ENCODE data around the gene C17orf67. TPM values are rescaled to one million over a fixed set of nuclear protein-coding genes. Genes with fewer than 3 reads are reported as not detected.

C17orf67 gene
- total and polyA plus RNA-seq, 2 experiments from 2014 or later = 1.0 to 3.7 TPM

DNA sequence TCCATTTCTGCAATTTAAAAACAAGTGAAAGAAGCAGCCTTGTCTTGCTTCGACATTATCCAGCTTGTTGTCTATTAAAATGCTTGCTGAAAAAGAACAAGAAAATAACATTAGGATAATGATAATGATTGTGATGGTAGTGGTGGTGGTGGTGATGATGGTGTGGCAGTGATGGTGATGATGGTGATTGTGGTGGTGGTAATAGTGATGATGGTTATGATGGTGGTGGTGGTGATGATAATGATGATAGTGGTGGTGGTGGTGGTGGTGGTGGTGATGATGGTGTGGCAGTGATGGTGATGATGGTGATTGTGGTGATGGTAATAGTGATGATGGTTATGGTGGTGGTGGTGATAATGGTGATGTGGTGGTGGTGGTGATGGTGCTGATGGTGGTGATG is 41.5 kb downstream of the C17orf67 start:
- no peak overlapping the region for H3K4me3 ChIP-seq
- H2AFZ ChIP-seq = no peak overlapping the region
- Mint-ChIP-seq H3K9me3 (peaks cover 9% of the 10 kb centered on the region), H3K27ac (no peak overlapping the region), H3K36me3 (ENCODE audit: low read depth) (peaks cover 8% of the 10 kb centered on the region), H3K27me3 (ENCODE audit: insufficient read depth, low read depth, poor library complexity) (peaks cover 6% of the 10 kb centered on the region), H3K4me3 (no peak overlapping the region), H3K4me1 (no peaks in the 10 kb centered on the region)
- no peaks in the 10 kb centered on the region for H3K27me3 ChIP-seq (ENCODE audit: insufficient read depth)
- DNase-seq (ENCODE audit: low spot score) (no peak), ATAC-seq (no peak)
- H3F3A ChIP-seq (replicated peaks; ENCODE audit: low read depth) = no peaks in the 10 kb centered on the region
- TF ChIP-seq ZNF114 (CRISPR knock-in tag; IDR thresholded peaks at IDR 0.05) (no peak), EZH2 (IDR thresholded peaks at IDR 0.05; ENCODE audit: low read depth, unreplicated experiment) (no peak), EZH2phosphoT487 (IDR thresholded peaks at IDR 0.05; ENCODE audit: unreplicated experiment) (no peak)
- H3K36me3 ChIP-seq (ENCODE audit: insufficient read depth) = no peaks in the 10 kb centered on the region
- 0 out of 2 replicates have a peak, but pooled peaks cover 5% of the 10 kb centered on the region for H3K9me2 ChIP-seq (ENCODE audit: insufficient read depth)
- no peak overlapping the region for H3K27ac ChIP-seq (ENCODE audit: low read depth)
- H4K20me1 ChIP-seq (replicated peaks; ENCODE audit: insufficient read depth) = no peaks in the 10 kb centered on the region
- no peaks in the 10 kb centered on the region for H3K4me1 ChIP-seq (ENCODE audit: insufficient read depth)
- H3K4me2 ChIP-seq = no peak overlapping the region
- H3K79me2 ChIP-seq (replicated peaks; ENCODE audit: insufficient read depth) = no peaks in the 10 kb centered on the region

DNA sequence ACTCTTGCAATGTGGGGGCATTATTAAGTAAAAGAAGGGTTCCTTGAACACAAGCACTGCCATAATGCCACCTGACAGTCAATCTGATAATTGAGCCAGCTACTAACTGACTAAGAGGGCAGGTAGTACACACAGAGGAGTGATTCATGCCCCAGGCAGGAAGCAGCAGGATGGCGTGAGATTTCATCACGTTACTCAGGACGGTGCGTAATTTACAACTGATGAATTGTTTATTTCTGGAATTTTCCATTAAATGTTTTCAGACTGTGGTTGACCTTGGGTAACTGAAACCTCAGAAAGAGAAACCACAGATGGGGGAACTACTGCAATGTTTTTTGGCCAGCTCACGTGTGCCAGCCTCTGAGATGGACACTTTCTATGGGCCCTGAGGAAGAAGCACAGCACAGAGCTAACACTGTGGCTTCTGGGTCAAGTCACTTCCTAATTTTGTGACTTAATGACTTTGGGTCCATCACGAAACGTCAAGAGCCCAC is 46.7 kb downstream of the C17orf67 start:
- no peak overlapping the region for H3K4me3 Mint-ChIP-seq
- Histone ChIP-seq H3K4me1 (ENCODE audit: insufficient read depth) (peaks cover 6% of the 10 kb centered on the region), H3K27me3 (ENCODE audit: insufficient read depth) (no peaks in the 10 kb centered on the region), H3K27ac (ENCODE audit: low read depth) (no peak overlapping the region), H3K36me3 (ENCODE audit: insufficient read depth) (no peaks in the 10 kb centered on the region), H3K79me2 (replicated peaks; ENCODE audit: insufficient read depth) (no peaks in the 10 kb centered on the region), H3K9me2 (ENCODE audit: insufficient read depth) (0 out of 2 replicates have a peak, but pooled peaks cover 3% of the 10 kb centered on the region), H3K4me3 (no peak overlapping the region), H3F3A (replicated peaks; ENCODE audit: low read depth) (no peaks in the 10 kb centered on the region), H2AFZ (no peak overlapping the region), H3K4me2 (no peak overlapping the region), H4K20me1 (replicated peaks; ENCODE audit: insufficient read depth) (no peaks in the 10 kb centered on the region)
- DNase-seq (ENCODE audit: low spot score) (no peak), ATAC-seq (no peak)
- peaks cover under 1% of the 10 kb centered on the region; the same call in 2 of the 3 replicates for H3K9me3 Mint-ChIP-seq
- peaks cover 5% of the 10 kb centered on the region for H3K27me3 Mint-ChIP-seq (ENCODE audit: insufficient read depth, low read depth, poor library complexity)
- H3K36me3 Mint-ChIP-seq (ENCODE audit: low read depth) = peaks cover 2% of the 10 kb centered on the region
- H3K27ac Mint-ChIP-seq = no peak overlapping the region
- peaks cover under 1% of the 10 kb centered on the region; the same call in 2 of the 3 replicates for H3K4me1 Mint-ChIP-seq
- TF ChIP-seq STAT1 (IDR thresholded peaks at IDR 0.05; ENCODE audit: unreplicated experiment) (no peak), POLR2AphosphoS5 (IDR thresholded peaks at IDR 0.05; ENCODE audit: low read depth) (no peak), EZH2 (IDR thresholded peaks at IDR 0.05; ENCODE audit: low read depth, unreplicated experiment) (no peak), JUNB (IDR thresholded peaks at IDR 0.05; ENCODE audit: unreplicated experiment) (no peak), NANOG (IDR thresholded peaks at IDR 0.05; ENCODE audit: borderline replicate concordance) (no peak), ZNF114 (CRISPR knock-in tag; IDR thresholded peaks at IDR 0.05) (no peak), CREB1 (CRISPR knock-in tag; IDR thresholded peaks at IDR 0.05; ENCODE audit: low read depth) (no peak), EZH2phosphoT487 (IDR thresholded peaks at IDR 0.05; ENCODE audit: unreplicated experiment) (no peak), ZNF331 (CRISPR knock-in tag; IDR thresholded peaks at IDR 0.05; ENCODE audit: low read depth) (no peak)
- TF ChIP-seq, protein P1, sequence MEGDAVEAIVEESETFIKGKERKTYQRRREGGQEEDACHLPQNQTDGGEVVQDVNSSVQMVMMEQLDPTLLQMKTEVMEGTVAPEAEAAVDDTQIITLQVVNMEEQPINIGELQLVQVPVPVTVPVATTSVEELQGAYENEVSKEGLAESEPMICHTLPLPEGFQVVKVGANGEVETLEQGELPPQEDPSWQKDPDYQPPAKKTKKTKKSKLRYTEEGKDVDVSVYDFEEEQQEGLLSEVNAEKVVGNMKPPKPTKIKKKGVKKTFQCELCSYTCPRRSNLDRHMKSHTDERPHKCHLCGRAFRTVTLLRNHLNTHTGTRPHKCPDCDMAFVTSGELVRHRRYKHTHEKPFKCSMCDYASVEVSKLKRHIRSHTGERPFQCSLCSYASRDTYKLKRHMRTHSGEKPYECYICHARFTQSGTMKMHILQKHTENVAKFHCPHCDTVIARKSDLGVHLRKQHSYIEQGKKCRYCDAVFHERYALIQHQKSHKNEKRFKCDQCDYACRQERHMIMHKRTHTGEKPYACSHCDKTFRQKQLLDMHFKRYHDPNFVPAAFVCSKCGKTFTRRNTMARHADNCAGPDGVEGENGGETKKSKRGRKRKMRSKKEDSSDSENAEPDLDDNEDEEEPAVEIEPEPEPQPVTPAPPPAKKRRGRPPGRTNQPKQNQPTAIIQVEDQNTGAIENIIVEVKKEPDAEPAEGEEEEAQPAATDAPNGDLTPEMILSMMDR (conservative IDR thresholded peaks at IDR 0.05; ENCODE audit: low read depth in 2 of 2) = no peak
- TF ChIP-seq, protein P2, sequence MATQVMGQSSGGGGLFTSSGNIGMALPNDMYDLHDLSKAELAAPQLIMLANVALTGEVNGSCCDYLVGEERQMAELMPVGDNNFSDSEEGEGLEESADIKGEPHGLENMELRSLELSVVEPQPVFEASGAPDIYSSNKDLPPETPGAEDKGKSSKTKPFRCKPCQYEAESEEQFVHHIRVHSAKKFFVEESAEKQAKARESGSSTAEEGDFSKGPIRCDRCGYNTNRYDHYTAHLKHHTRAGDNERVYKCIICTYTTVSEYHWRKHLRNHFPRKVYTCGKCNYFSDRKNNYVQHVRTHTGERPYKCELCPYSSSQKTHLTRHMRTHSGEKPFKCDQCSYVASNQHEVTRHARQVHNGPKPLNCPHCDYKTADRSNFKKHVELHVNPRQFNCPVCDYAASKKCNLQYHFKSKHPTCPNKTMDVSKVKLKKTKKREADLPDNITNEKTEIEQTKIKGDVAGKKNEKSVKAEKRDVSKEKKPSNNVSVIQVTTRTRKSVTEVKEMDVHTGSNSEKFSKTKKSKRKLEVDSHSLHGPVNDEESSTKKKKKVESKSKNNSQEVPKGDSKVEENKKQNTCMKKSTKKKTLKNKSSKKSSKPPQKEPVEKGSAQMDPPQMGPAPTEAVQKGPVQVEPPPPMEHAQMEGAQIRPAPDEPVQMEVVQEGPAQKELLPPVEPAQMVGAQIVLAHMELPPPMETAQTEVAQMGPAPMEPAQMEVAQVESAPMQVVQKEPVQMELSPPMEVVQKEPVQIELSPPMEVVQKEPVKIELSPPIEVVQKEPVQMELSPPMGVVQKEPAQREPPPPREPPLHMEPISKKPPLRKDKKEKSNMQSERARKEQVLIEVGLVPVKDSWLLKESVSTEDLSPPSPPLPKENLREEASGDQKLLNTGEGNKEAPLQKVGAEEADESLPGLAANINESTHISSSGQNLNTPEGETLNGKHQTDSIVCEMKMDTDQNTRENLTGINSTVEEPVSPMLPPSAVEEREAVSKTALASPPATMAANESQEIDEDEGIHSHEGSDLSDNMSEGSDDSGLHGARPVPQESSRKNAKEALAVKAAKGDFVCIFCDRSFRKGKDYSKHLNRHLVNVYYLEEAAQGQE (IDR thresholded peaks at IDR 0.05; ENCODE audit: unreplicated experiment) = no peak
- TF ChIP-seq, protein P3, sequence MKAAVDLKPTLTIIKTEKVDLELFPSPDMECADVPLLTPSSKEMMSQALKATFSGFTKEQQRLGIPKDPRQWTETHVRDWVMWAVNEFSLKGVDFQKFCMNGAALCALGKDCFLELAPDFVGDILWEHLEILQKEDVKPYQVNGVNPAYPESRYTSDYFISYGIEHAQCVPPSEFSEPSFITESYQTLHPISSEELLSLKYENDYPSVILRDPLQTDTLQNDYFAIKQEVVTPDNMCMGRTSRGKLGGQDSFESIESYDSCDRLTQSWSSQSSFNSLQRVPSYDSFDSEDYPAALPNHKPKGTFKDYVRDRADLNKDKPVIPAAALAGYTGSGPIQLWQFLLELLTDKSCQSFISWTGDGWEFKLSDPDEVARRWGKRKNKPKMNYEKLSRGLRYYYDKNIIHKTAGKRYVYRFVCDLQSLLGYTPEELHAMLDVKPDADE (IDR thresholded peaks at IDR 0.05) = no peak

Data from GM23338 (cell line).